ENCODE measurements around the gene SH2D3A. TPM values are rescaled to one million over a fixed set of nuclear protein-coding genes. Genes with fewer than 3 reads are reported as not detected.

Gene SH2D3A
- total RNA-seq, 1 experiment from 2014 or later = 17.9 TPM

GRCh38 chr19:6796278-6796677 lies 29.0 kb upstream of the SH2D3A start:
- Histone ChIP-seq H2BK120ac (ENCODE audit: low read depth, low read length, poor library complexity, severe bottlenecking) (no peak overlapping the region), H3K27ac (ENCODE audit: insufficient read length, low read depth, low read length) (no peak overlapping the region), H3K23me2 (ENCODE audit: insufficient read length, low read depth, low read length, poor library complexity, severe bottlenecking) (peaks cover 3% of the 10 kb centered on the region), H2AK5ac (ENCODE audit: insufficient read length, low read length) (no peak overlapping the region), H4K5ac (ENCODE audit: insufficient read length, low read depth, low read length) (no peak overlapping the region), H3K56ac (ENCODE audit: insufficient read length, low read depth, low read length) (no peak overlapping the region), H3K27me3 (ENCODE audit: insufficient read depth, low read length) (no peaks in the 10 kb centered on the region), H2BK15ac (ENCODE audit: low read depth, low read length) (no peak overlapping the region), H2AFZ (ENCODE audit: low read length) (no peak overlapping the region), H3K4me1 (ENCODE audit: insufficient read depth, low read length) (no peaks in the 10 kb centered on the region; the same call in 1 of the 2 replicates), H3K9ac (ENCODE audit: extremely low read depth, insufficient read length, low read length) (no peak overlapping the region), H4K20me1 (ENCODE audit: control insufficient read depth, insufficient read depth, insufficient read length) (no peaks in the 10 kb centered on the region), H3K79me1 (ENCODE audit: insufficient read depth, low read depth, low read length, poor library complexity, severe bottlenecking) (no peaks in the 10 kb centered on the region), H2BK5ac (ENCODE audit: insufficient read length, low read length) (no peak overlapping the region), H3T11ph (ENCODE audit: low read length) (no peak overlapping the region), H3K18ac (ENCODE audit: insufficient read length, low read depth, low read length) (no peak overlapping the region), H2BK20ac (ENCODE audit: low read depth, low read length, poor library complexity, severe bottlenecking) (no peak overlapping the region), H3K4ac (ENCODE audit: low read depth, low read length) (no peak overlapping the region), H4K91ac (ENCODE audit: insufficient read length, low read depth, low read length) (no peak overlapping the region), H3K9me3 (ENCODE audit: control insufficient read depth, low read depth, low read length) (peaks cover 14% of the 10 kb centered on the region), H3K4me2 (ENCODE audit: insufficient read depth, insufficient read length, low read length) (no peak overlapping the region), H2BK12ac (ENCODE audit: insufficient read length, low read depth, low read length) (no peak overlapping the region), H4K8ac (replicated peaks; ENCODE audit: insufficient read length, low read depth, low read length) (no peak overlapping the region), H3K23ac (ENCODE audit: insufficient read length, low read depth, low read length) (no peak overlapping the region), H3K79me2 (ENCODE audit: insufficient read depth, low read length) (no peaks in the 10 kb centered on the region), H3K14ac (ENCODE audit: insufficient read depth, low read length) (no peak overlapping the region)
- H3K27me3 Mint-ChIP-seq (ENCODE audit: low read depth) = peaks cover 15% of the 10 kb centered on the region
- H3K4me3 Mint-ChIP-seq = no peak overlapping the region
- peaks cover 6% of the 10 kb centered on the region in 2 experiments; a peak in 3 of 4 replicates for H3K4me1 Mint-ChIP-seq
- no peak for TF ChIP-seq CTCF (conservative IDR thresholded peaks at IDR 0.05)
- H3K27ac Mint-ChIP-seq = no peak overlapping the region
- DNase-seq = no peak
- peaks cover 35 to 72% of the 10 kb centered on the region in 2 experiments for H3K9me3 Mint-ChIP-seq
- peaks cover 4 to 14% (median 14%) of the 10 kb centered on the region in 3 experiments; a peak in 6 of 7 replicates for H3K36me3 Mint-ChIP-seq (ENCODE audit: insufficient read depth in 1 of 3, low read depth in 3 of 3)
- WGBS (ENCODE audit: extremely low coverage, insufficient read length, low lambda C conversion rate) = no CpG with 5 or more reads among the region's 4 CpGs
